Transverse colon (tissue), 4 donors: ENCODE results near the gene GRK3.

Experiments
- EP300 ChIP-seq: sonication (generic); formaldehyde crosslinking; IDR thresholded peaks from one replicate; pipeline ENCODE4 v1.6.1; 2017; ENCODE audit warnings: antibody characterized with exemption, low read depth
- POLR2A ChIP-seq: fragments of 450-650 bp; IDR thresholded peaks from one replicate; pipeline ENCODE4 v1.6.1; 2016; ENCODE audit warnings: antibody characterized with exemption, mild to moderate bottlenecking, moderate library complexity
- POLR2AphosphoS5 ChIP-seq, 3 donors: sonication (generic); formaldehyde crosslinking; IDR thresholded peaks; one replicate each; pipeline ENCODE4 v1.6.1; 2016; ENCODE audit warnings: antibody characterized with exemption in 3 of 3
- TF ChIP-seq, protein P1 (sequence below), 5 experiments: fragments of 200-600 bp in 3 of 5; fragments of 450-650 bp in 2 of 5; sonication (generic) in 3 of 5; IDR thresholded peaks; 1 replicate in 2 of 5; 2 replicates in 3 of 5; pipeline ENCODE4 v1.5.1; 2016 to 2017; ENCODE audit warnings: antibody characterized with exemption in 5 of 5, inconsistent platforms in 3 of 5, mild to moderate bottlenecking in 2 of 5, moderate library complexity in 1 of 5

DNA sequence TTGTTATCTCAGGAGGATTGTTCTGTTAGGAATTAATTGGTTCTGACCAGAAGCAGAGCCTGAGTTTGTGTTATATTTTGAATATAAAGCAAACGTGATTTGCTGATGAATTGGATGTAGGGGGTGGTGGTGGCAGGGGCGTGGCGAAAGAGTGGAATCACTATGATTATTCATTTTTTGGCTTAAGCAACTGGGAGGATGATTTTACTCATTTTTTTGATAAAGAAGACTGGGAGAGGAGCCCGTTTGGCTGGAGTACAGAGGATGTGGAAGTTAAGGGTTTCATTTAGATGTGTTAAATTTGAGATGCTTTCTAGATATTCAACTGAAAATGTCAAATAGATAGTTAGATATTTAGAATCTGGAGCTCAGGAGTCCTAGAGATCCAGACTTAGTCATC is 94.2 kb downstream of the GRK3 start:
- TF ChIP-seq POLR2AphosphoS5 (IDR thresholded peaks at IDR 0.05) (no peak), POLR2A (no peak), EP300 (no peak)
- TF ChIP-seq, protein P1, sequence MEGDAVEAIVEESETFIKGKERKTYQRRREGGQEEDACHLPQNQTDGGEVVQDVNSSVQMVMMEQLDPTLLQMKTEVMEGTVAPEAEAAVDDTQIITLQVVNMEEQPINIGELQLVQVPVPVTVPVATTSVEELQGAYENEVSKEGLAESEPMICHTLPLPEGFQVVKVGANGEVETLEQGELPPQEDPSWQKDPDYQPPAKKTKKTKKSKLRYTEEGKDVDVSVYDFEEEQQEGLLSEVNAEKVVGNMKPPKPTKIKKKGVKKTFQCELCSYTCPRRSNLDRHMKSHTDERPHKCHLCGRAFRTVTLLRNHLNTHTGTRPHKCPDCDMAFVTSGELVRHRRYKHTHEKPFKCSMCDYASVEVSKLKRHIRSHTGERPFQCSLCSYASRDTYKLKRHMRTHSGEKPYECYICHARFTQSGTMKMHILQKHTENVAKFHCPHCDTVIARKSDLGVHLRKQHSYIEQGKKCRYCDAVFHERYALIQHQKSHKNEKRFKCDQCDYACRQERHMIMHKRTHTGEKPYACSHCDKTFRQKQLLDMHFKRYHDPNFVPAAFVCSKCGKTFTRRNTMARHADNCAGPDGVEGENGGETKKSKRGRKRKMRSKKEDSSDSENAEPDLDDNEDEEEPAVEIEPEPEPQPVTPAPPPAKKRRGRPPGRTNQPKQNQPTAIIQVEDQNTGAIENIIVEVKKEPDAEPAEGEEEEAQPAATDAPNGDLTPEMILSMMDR (IDR thresholded peaks at IDR 0.05) = no peak
